HepG2 (cell line): ENCODE measurements around the gene NMUR1. TPM values are rescaled to one million over a fixed set of nuclear protein-coding genes. Genes with fewer than 3 reads are reported as not detected.

Experiments used
- CBFB ChIP-seq: sonication (generic); formaldehyde crosslinking; IDR thresholded peaks from 2 replicates; pipeline ENCODE4 v1.4.0; 2020; ENCODE audit warnings: missing genetic modification reagents
- DZIP1 ChIP-seq: sonication (generic); formaldehyde crosslinking; IDR thresholded peaks from 2 replicates; pipeline ENCODE4 v1.5.0; 2020; ENCODE audit warnings: mild to moderate bottlenecking, missing genetic modification reagents
- HINFP ChIP-seq: sonication (generic); formaldehyde crosslinking; IDR thresholded peaks from 2 replicates; pipeline ENCODE4 v1.4.0; 2020; ENCODE audit warnings: low read depth, mild to moderate bottlenecking, missing genetic modification reagents
- HOXD1 ChIP-seq: sonication (generic); formaldehyde crosslinking; IDR thresholded peaks from 2 replicates; pipeline ENCODE4 v1.5.0; 2020; ENCODE audit warnings: missing genetic modification reagents
- RXRB ChIP-seq: IDR thresholded peaks from 2 replicates; pipeline ENCODE4 v1.6.1; 2016; ENCODE audit warnings: borderline replicate concordance, missing genetic modification reagents, missing compliant biosample characterization
- U2AF2 ChIP-seq: fragments of 200-400 bp; formaldehyde crosslinking; IDR thresholded peaks from 2 replicates; pipeline ENCODE4 v1.6.1; 2017; ENCODE audit warnings: low read depth, mild to moderate bottlenecking, low read length
- ZBTB43 ChIP-seq: sonication (generic); formaldehyde crosslinking; conservative IDR thresholded peaks from 2 replicates; pipeline ENCODE4 v1.4.0; 2020; ENCODE audit warnings: missing genetic modification reagents
- ZSCAN20 ChIP-seq: sonication (generic); formaldehyde crosslinking; IDR thresholded peaks from 2 replicates; pipeline ENCODE4 v1.4.0; 2020; ENCODE audit warnings: missing genetic modification reagents, mild to moderate bottlenecking, borderline replicate concordance
- polyA plus RNA-seq, 8 experiments: library from polyadenylated mRNA; depleted of rRNA in 3 of 8; stranded (reverse) in 7 of 8; unstranded in 1 of 8; fragments of >200 nt; fragmentation: Illumina TruSeq in 4 of 8; extraction: Trizol in 4 of 8; gene quantifications; 2 replicates each; pipeline versions ENCODE4 v1.2.1 to v1.2.3, GENCODE V29; 2011 to 2016; ENCODE audit warnings: low read depth in 4 of 8, missing spikeins in 1 of 8, mixed read lengths in 1 of 8; ENCODE audit not compliant: insufficient read depth in 1 of 8
- total RNA-seq, 5 experiments: library from RNA; depleted of rRNA; stranded (reverse); fragments of >200 nt; fragmentation: Illumina TruSeq; extraction: Trizol; gene quantifications; 2 replicates each; pipeline ENCODE4 v1.2.3, GENCODE V29; 2016; ENCODE audit warnings: low read depth in 1 of 5

NMUR1 gene
- total and polyA plus RNA-seq, 2 of the 13 experiments (the other 11 are each of a cell fraction or from before 2014, with no cell fraction given) = not detected

- TF ChIP-seq HINFP (CRISPR knock-in tag) = no peak
- TF ChIP-seq DZIP1 (CRISPR knock-in tag) = no peak
- no peak for TF ChIP-seq ZBTB43 (CRISPR knock-in tag)
- no peak for TF ChIP-seq ZSCAN20 (CRISPR knock-in tag)
- TF ChIP-seq HOXD1 (CRISPR knock-in tag) = no peak
- TF ChIP-seq CBFB (CRISPR knock-in tag) = no peak
- TF ChIP-seq U2AF2 = no peak
- no peak for TF ChIP-seq RXRB (CRISPR knock-in tag)
Observed at GRCh38 chr2:231539991-231540390, 9.7 kb upstream of the NMUR1 start (continued).
